Superior temporal gyrus (tissue), 1 donor: ENCODE results near the gene CACNA2D1.
"Not testable (repeated sequence)": the region's sequence is repeated elsewhere in the genome, so short reads cannot be mapped to it uniquely, and the experiment has no call there.

Source experiments
- DNase-seq: peaks from one replicate; pipeline ENCODE4 v3.0.0-alpha.2; 2016; ENCODE audit errors: extremely low spot score

The CACNA2D1 gene

GRCh38 chr7:82434275-82435022 lies 9.1 kb downstream of the CACNA2D1 start:
- no peak for DNase-seq

- no peak for DNase-seq
Measured at GRCh38 chr7:82433507-82433906, 10.1 kb downstream of the CACNA2D1 start.

GRCh38 chr7:82432743-82433142 lies 10.8 kb downstream of the CACNA2D1 start:
- not testable (repeated sequence) for DNase-seq

- DNase-seq: no peak
Measured at GRCh38 chr7:82430500-82431465, 12.8 kb downstream of the CACNA2D1 start.

- no peak for DNase-seq
Measured at GRCh38 chr7:82429408-82429807, 14.2 kb downstream of the CACNA2D1 start.

GRCh38 chr7:82428186-82428961 lies 15.2 kb downstream of the CACNA2D1 start:
- no peak for DNase-seq

- no peak for DNase-seq
Measured at GRCh38 chr7:82423446-82423845, 20.1 kb downstream of the CACNA2D1 start.

- no peak for DNase-seq
Measured at GRCh38 chr7:82419200-82419599, 24.4 kb downstream of the CACNA2D1 start.

- DNase-seq: no peak
Measured at GRCh38 chr7:82417898-82418297, 25.7 kb downstream of the CACNA2D1 start.

- no peak for DNase-seq
Measured at GRCh38 chr7:82416402-82416801, 27.2 kb downstream of the CACNA2D1 start.

- no peak for DNase-seq
Measured at GRCh38 chr7:82414389-82414788, 29.2 kb downstream of the CACNA2D1 start.

- no peak for DNase-seq
Measured at GRCh38 chr7:82413237-82413636, 30.3 kb downstream of the CACNA2D1 start.

- DNase-seq: no peak
Measured at GRCh38 chr7:82411732-82412131, 31.8 kb downstream of the CACNA2D1 start.

- DNase-seq: peak; percentile 71
Measured at GRCh38 chr7:82410461-82410860, 33.1 kb downstream of the CACNA2D1 start.

- no peak for DNase-seq
Measured at GRCh38 chr7:82406937-82407336, 36.6 kb downstream of the CACNA2D1 start.

GRCh38 chr7:82405301-82405700 lies 38.3 kb downstream of the CACNA2D1 start:
- no peak for DNase-seq

GRCh38 chr7:82404652-82405051 lies 38.9 kb downstream of the CACNA2D1 start:
- no peak for DNase-seq

- DNase-seq: no peak
Measured at GRCh38 chr7:82404094-82404493, 39.5 kb downstream of the CACNA2D1 start.

GRCh38 chr7:82397879-82398524 lies 45.6 kb downstream of the CACNA2D1 start:
- DNase-seq: no peak

- no peak for DNase-seq
Measured at GRCh38 chr7:82396343-82396742, 47.2 kb downstream of the CACNA2D1 start.

- no peak for DNase-seq
Measured at GRCh38 chr7:82395147-82395546, 48.4 kb downstream of the CACNA2D1 start.
